Stimulated activated CD4-positive, alpha-beta T cell treated with anti-CD3 and anti-CD28 coated beads, Interleukin-4, amount 100 ng/mL, for 4 hours (primary cell): ENCODE data around the gene ENOSF1.

Experiments
- DNase-seq, 2 experiments: peaks; one replicate each; pipeline ENCODE4 v3.0.0-alpha.2; 2020

The ENOSF1 gene

DNA sequence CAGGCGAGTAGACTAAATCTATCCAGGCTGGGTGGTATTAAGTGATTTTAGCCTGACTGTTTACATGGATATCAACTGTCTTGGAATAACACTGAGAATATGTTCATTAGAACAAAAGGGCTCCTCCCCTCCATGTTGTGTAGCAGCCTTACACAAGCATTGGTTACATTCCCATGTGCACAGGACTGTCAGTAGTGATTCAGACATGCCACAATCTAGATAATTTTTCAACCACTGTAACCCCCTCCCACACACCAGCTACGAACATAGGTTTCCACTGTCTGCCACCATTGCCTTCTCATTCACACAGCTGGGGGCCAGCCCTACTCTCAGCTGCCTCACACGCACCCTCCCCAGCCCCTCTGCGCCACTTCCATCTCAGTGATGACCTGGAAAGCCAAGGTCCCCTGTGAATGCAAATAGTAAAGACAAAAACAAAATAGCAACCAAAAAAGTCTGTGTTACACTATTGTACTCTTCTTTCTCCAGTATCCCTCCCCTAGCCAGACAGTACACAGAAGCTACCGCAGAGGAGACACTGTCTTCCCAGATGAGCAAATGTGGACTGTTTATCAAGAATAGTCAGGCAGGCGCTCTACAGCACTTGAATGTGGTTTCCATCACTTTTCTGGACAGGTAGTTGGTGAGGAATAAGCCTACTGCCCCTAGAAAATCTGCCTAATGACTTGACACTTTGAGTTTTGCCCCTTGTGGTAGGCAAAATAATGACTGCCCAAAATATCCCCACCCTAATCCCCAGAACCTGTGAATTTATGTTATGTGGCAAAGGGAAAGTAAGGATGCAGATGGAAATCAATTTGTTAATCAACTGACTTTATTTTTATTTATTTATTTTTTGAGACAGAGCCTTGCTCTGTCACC is 82.9 kb downstream of the ENOSF1 start:
- DNase-seq, result peak in 1 of 2 experiments; percentile 5

DNA sequence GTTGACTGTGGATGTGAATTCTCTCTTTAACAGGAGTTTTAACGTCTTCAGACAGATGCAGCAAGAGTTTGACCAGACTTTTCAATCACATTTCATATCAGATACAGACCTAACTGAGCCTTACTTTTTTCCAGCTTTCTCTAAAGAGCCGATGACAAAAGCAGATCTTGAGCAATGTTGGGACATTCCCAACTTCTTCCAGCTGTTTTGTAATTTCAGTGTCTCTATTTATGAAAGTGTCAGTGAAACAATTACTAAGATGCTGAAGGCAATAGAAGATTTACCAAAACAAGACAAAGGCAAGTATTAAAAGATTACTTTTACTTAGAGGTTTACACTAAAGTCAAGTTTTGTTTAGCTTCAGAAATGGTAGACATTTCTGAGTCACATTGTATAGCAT is 85.2 kb downstream of the ENOSF1 start:
- DNase-seq, result no peak

DNA sequence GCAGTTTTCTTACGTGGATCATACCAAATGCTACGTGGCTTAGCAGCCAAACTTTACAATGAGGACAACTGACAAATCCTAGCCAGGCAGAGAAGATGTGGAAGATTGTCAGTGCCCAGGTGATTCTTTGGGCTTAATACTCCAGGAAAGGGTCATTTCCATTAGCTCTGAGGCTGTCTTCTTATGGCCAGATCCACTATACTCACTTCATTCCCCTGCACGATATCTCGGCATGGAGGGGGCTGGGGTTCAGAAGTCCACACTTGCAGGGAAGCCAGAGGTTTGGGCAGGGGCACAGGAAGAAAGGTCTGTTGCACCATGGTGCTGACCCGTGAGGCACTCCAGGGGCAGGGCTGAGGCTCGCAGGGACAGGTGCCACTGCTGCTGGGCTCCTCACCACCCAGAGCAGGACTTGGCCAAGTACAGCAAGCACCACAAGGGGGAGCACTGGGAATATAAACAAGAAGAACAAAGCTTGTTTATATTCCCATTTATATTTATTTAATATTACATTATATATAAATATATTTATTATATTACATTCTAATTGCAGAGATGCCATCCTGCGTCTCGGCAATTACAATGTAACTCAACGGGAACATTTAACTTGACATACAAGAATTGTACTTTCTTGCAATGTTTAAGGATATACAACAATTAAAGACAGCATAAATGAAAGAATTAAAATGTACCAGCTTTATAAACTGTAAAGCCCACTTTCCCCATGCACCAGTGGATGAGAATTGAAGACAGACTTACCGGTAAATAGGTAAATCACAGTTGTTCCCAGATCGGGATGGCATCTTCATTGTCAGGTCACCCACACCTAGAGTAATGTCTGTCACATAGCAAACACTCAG is 88.4 kb downstream of the ENOSF1 start:
- peak; percentile 51 to 54 for DNase-seq

DNA sequence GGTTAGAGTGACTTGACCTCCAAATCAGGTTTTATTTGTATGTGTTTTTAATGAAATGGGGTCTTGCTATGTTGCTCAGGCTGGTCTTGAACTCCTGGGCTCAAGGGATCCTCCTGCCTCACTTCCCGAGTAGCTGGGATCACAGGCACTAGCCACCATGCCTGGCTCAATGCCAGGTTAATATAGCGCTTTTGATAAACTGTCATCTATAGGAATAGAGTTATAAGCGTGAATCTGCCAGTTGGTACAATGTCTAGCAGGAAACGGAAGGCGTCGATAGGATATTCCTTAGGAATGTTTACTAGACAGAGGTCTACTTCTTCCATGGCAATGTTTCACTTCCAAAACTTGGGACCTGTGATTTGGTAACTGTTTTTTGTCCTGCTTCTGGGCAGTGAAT is 90.1 kb downstream of the ENOSF1 start:
- no peak for DNase-seq

DNA sequence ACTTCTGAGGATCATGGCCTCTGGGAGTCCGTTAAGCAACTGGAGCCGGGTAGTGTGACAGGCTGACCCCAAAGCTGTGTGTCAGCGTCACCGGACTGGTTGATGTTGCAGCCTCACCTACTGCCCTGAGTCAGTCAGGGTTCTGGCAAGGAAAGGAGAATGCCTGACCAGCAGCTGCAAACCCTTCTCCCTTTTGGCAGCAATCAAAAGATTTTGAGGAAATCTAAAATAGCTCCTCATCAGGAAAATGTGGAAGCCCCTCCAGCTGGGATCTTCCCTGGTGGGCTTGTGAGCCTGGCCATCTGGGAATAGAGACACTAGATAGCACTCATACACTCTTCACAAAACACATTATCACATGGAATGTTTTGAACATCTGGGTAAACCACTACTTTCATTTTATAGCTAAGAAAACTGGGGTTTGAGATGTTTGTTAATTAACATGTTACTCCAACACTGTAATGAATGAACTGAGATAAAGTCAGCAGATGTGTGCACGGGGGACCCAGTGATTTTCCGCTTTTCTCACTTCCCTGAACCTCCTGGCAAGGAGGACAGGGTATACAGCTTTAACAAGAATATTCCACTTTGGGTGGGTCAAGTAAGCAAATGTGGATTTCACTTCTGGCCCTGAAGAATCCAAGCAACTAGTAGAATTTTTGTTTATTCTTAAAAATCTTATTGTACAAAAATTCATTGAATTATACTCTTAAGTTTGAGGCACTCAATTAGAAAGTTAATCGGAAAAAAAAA is 91.0 kb downstream of the ENOSF1 start:
- DNase-seq, result no peak
